ENCODE data around the gene MLF1.
"Not testable (repeated sequence)": the region's sequence is repeated elsewhere in the genome, so short reads cannot be mapped to it uniquely, and the experiment has no call there.

Gene MLF1, protein sequence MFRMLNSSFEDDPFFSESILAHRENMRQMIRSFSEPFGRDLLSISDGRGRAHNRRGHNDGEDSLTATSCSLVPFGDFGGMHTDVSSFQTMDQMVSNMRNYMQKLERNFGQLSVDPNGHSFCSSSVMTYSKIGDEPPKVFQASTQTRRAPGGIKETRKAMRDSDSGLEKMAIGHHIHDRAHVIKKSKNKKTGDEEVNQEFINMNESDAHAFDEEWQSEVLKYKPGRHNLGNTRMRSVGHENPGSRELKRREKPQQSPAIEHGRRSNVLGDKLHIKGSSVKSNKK

DNA sequence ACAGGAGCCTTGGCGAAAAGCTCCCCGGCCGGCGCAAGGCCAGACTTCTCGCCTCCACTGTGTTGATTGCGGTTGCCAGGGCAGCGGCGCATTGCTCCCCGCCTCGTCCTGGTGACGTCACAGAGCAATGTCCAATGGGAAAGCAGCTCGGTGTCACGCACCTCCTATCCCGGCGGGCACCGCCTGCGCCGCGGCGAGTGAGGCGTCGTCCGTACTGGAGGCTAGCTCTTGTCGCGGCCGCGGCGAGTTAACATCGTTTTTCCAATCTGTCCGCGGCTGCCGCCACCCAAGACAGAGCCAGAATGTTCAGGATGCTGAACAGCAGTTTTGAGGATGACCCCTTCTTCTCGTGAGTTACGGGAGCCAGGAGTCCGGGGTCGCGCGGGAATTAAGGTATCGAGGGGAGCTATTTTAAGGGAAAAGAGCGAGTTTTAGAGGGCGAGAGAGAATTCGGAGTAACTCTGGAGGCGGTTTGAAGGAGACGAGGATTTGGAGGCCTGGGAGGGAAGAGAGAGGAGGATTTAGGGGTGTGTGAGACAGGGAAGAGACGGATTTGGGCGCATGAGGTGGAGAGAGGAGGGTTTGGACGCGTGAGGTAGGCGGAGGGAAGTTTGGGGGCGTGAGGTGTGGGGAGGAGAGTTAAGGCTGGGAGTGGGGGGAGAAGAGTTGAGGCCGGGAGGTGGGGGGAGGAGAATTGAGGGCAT, at the start of gene MLF1:
TSS of gene MLF1 (plus strand) at position 196 of the 704 bp plus-strand sequence. CDS start at position 303, 107 bp downstream.
- peak; percentile 76 for DNase-seq

GRCh38 chr3:158522221-158523136, 48.5 kb upstream of the MLF1 start:
- no peak for DNase-seq

GRCh38 chr3:158528076-158528674, 42.8 kb upstream of the MLF1 start:
- no peak for DNase-seq

- no peak for DNase-seq
Observed at GRCh38 chr3:158531334-158531733, 39.7 kb upstream of the MLF1 start.

DNA sequence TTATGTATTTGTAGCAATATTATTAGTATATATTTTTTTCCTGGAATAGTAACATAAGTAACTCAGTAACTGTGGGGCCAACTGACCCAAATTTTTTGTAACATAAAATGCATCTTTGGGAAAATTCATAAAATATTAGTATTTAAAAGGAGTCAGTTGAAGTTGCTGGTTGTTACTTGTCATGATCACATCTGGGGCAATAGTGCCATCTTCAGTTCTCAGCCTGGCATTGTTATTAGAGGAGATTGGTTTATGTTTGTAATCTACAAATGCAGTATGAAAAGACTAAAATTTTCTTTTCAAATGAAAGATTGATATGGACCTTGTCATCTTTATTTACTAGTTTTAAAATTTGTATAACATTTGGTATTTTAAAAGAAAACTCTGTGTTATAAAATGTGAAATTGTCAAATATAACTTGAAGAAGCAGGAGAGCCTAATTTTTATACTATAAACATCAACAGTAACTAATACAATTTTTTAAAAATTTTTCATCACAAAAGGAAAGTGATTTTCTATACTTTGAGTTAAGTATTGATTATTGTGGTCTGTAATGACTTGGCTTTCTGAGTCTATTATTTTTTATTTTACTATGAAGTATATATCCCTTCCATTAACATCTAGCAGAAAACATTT, 38.8 kb upstream of the MLF1 start:
- no peak for DNase-seq

GRCh38 chr3:158535918-158536317, 35.1 kb upstream of the MLF1 start:
- no peak for DNase-seq

DNA sequence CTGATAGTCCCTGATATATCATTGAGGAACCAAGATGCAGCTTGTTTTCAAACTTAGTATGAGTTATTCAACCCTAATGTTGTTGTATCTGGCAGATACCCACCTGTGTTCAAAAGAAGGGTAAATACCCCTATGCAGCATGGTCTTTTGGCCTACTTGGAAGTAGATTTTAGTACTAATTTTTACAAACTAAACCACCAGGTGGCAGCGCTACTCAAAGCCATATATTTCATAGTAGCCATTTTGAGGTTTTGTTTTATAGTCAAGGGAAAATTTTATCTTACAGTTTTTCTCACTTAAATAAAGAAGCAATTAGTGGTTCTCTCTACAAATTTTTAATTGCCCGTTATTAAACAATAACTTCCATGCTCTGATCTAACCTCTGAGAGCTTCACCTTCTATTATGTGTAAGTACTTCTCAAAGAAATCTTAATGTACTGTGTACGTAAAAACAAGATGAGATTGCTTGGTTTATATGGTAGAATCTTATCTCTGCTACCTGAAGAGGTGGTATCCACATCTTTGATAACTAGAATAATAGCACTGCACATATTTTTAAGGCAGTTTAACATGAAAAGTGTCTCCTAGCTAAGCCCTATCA, 31.5 kb upstream of the MLF1 start:
- DNase-seq: peak; percentile 49

DNA sequence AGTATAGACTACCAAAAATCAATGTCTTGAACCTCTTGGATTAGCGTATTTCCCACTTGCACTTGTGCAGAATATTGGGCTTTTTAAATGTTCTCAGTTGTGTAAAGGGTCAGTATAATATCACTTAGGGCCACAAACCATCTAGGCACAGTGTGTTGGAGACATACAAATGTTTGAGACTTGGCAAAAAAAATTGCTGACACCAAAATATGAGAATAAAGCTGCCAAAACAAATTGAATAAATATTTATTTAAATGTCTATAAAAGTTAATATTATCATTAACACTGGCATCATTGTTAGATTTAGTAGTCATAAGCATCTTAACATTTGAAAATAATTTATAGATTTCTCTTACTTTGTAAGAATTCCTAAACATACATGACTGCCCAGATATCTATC, 30.9 kb upstream of the MLF1 start:
- no peak for DNase-seq

DNA sequence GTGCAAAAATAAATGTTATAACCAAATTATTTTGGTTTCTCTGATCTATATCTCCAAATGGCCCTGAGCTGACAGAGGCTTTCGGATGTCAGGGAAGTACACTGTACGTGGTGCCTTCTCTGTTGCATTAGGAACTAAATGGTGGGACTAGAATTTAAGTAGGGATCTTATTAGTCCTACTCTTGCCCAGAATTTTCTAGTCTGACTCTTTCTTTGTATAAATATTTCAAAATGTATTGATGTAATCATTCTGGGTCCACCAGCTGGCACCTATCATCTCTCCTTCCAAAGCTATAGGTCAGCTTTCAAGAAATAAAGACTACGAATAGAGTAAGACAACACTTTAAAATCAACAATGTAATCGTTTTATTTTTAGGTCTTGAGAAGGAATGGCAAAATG, 22.3 kb upstream of the MLF1 start:
- no peak for DNase-seq

GRCh38 chr3:158549938-158550337, 21.1 kb upstream of the MLF1 start:
- DNase-seq: not testable (repeated sequence)

GRCh38 chr3:158552124-158552523, 18.9 kb upstream of the MLF1 start:
- DNase-seq: no peak

GRCh38 chr3:158559504-158559903, 11.5 kb upstream of the MLF1 start:
- no peak for DNase-seq

DNA sequence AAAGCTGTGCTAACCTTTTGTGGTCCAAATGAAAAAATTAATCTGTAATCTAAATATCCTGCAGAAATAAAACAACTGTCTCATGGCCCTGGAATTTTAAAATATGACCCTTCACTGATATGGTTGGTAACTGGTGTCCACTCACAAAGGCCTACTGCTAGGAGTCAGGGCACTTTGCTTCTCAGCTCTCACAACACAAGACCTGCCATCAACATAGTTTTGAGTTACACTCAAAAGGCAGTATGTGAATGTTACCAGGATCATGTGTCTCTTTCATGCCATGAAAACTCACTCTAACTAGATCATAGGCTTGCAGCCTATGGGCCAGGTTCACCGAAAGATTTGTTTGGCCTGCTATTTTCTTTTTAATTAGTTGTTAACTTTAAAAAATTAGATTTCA, 10.0 kb upstream of the MLF1 start:
- no peak for DNase-seq

- DNase-seq: no peak
Observed at GRCh38 chr3:158562674-158563073, 8.3 kb upstream of the MLF1 start.

DNA sequence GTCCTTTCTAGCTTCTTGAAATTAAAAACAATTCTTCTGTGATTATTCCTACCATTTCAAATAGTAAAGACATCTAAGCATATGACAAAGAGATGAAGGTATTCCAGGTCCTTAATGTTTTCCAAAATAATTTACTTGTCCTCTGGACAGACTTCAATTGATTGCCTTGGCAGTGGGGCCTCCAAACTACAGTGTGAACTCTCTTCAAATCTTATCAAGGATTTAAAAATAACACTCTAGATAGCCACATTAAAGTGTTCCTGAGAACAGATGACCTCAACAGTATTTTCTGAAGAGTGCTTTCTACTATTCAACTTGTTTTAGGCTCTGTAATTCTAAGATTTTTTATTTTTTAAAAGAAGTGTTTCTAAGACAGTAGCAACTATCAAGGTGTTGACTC, 7.9 kb upstream of the MLF1 start:
- DNase-seq: no peak

- no peak for DNase-seq
Observed at GRCh38 chr3:158565076-158565475, 5.9 kb upstream of the MLF1 start.

GRCh38 chr3:158568784-158569183, 2.2 kb upstream of the MLF1 start:
- no peak for DNase-seq

GRCh38 chr3:158569794-158570193, 1.2 kb upstream of the MLF1 start:
- DNase-seq: no peak

- DNase-seq: no peak
Observed at GRCh38 chr3:158571969-158572765, 1.2 kb downstream of the MLF1 start.

DNA sequence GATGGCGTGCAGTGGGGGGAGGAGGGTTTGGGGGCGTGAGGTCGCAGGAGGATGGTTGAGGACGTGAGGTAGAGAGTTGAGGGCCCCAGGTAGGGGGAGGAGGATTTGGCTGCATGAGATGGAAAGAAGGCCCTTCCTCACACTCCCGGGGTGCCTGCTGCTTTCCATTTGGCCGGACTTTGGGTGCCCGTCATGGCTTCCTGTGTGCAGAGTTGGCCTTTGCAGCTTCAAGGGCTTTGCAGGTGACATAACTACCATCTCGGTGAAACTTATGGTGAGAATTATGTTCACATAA, 1.7 kb downstream of the MLF1 start:
- DNase-seq: no peak

- DNase-seq: no peak
Observed at GRCh38 chr3:158573714-158574113, 2.7 kb downstream of the MLF1 start.

DNA sequence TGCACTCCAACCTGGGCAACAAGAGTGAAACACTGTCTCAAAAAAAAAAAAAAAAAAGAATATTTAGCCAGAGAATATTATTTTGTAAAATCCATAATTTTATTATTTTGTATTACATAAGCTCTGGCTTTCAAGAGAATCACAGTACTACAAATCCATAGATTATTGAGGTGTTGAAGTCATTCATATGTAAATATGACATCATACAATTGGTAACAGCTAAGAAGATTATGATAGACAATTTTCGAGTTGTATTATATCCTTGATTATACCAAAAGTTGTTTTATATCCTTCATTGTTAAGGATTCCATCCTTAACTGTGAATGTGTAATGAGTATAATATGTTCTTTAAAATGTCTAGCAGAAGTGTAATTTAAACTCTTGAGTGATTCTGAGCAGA, 3.7 kb downstream of the MLF1 start:
- DNase-seq: no peak
